Mesothelial cell of epicardium (in vitro differentiated cells): Measurements from ENCODE around the gene CFTR. TPM values are rescaled to one million over a fixed set of nuclear protein-coding genes. Genes with fewer than 3 reads are reported as not detected.
A peak's percentile ranks its signal among the peaks of the same experiment; 100 is the strongest.

Source experiments
- DNase-seq, 2 experiments: peaks; one replicate each; pipeline ENCODE4 v3.0.0; 2021; ENCODE audit warnings: low spot score in 2 of 2; ENCODE audit not compliant: unreplicated experiment in 2 of 2
- H3K27ac Mint-ChIP-seq: 2 replicates; pipeline ENCODE4 v1.8.0; 2021; ENCODE audit warnings: mixed read lengths
- H3K27me3 Mint-ChIP-seq: 2 replicates; pipeline ENCODE4 v1.8.0; 2021; ENCODE audit warnings: low read depth, mixed read lengths
- H3K36me3 Mint-ChIP-seq: 2 replicates; pipeline ENCODE4 v1.8.0; 2021; ENCODE audit warnings: mixed read lengths
- H3K4me1 Mint-ChIP-seq: 2 replicates; pipeline ENCODE4 v1.8.0; 2021; ENCODE audit warnings: mixed read lengths
- H3K4me3 Mint-ChIP-seq: 2 replicates; pipeline ENCODE4 v1.8.0; 2021; ENCODE audit warnings: mild to moderate bottlenecking, moderate library complexity, mixed read lengths
- H3K9me3 Mint-ChIP-seq: 2 replicates; pipeline ENCODE4 v1.8.0; 2021; ENCODE audit warnings: mixed read lengths
- total RNA-seq: library from RNA; stranded (reverse); gene quantifications from 3 replicates; pipeline ENCODE4 v1.2.1, GENCODE V29; 2021
- TF ChIP-seq, protein P1 (sequence below): fragments of 200-600 bp; sonication (generic); IDR thresholded peaks from one replicate; pipeline ENCODE4 v1.5.0; 2021; ENCODE audit warnings: antibody characterized with exemption; ENCODE audit not compliant: unreplicated experiment

Gene CFTR
- total RNA-seq, 1 donor from 2014 or later, result 2.7 TPM

DNA sequence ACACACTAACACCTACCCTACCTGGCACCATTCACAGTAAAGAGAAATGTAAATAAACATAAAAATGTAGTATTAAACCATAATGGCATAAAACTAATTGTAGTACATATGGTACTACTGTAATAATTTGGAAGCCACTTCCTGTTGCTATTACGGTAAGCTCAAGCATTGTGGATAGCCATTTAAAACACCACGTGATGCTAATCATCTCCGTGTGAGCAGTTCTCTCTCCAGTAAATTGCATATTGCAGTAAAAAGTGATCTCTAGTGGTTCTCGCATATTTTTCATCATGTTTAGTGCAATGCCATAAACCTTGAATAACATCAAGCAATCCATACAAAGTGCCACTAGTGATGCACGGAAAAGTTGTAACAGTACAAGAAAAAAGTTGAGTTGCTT lies 75.4 kb downstream of the CFTR start:
- Mint-ChIP-seq H3K36me3 (no peaks in the 10 kb centered on the region), H3K27ac (no peak overlapping the region), H3K4me3 (no peak overlapping the region), H3K9me3 (peaks cover 13% of the 10 kb centered on the region), H3K4me1 (peaks cover 12% of the 10 kb centered on the region), H3K27me3 (no peaks in the 10 kb centered on the region)
- DNase-seq, result no peak
- TF ChIP-seq, protein P1, sequence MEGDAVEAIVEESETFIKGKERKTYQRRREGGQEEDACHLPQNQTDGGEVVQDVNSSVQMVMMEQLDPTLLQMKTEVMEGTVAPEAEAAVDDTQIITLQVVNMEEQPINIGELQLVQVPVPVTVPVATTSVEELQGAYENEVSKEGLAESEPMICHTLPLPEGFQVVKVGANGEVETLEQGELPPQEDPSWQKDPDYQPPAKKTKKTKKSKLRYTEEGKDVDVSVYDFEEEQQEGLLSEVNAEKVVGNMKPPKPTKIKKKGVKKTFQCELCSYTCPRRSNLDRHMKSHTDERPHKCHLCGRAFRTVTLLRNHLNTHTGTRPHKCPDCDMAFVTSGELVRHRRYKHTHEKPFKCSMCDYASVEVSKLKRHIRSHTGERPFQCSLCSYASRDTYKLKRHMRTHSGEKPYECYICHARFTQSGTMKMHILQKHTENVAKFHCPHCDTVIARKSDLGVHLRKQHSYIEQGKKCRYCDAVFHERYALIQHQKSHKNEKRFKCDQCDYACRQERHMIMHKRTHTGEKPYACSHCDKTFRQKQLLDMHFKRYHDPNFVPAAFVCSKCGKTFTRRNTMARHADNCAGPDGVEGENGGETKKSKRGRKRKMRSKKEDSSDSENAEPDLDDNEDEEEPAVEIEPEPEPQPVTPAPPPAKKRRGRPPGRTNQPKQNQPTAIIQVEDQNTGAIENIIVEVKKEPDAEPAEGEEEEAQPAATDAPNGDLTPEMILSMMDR, result no peak

DNA sequence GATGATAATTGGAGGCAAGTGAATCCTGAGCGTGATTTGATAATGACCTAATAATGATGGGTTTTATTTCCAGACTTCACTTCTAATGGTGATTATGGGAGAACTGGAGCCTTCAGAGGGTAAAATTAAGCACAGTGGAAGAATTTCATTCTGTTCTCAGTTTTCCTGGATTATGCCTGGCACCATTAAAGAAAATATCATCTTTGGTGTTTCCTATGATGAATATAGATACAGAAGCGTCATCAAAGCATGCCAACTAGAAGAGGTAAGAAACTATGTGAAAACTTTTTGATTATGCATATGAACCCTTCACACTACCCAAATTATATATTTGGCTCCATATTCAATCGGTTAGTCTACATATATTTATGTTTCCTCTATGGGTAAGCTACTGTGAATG lies 79.6 kb downstream of the CFTR start:
- no peaks in the 10 kb centered on the region for H3K36me3 Mint-ChIP-seq
- TF ChIP-seq, protein P1, result no peak
- no peaks in the 10 kb centered on the region for H3K27me3 Mint-ChIP-seq
- DNase-seq, result no peak
- peaks cover 7% of the 10 kb centered on the region for H3K9me3 Mint-ChIP-seq
- H3K4me1 Mint-ChIP-seq, result peaks cover 8% of the 10 kb centered on the region
- no peak overlapping the region for H3K4me3 Mint-ChIP-seq
- H3K27ac Mint-ChIP-seq, result no peak overlapping the region

DNA sequence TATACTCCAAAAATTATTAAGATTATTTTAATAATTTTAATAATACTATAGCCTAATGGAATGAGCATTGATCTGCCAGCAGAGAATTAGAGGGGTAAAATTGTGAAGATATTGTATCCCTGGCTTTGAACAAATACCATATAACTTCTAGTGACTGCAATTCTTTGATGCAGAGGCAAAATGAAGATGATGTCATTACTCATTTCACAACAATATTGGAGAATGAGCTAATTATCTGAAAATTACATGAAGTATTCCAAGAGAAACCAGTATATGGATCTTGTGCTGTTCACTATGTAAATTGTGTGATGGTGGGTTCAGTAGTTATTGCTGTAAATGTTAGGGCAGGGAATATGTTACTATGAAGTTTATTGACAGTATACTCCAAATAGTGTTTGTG lies 80.2 kb downstream of the CFTR start:
- no peak for DNase-seq
- peaks cover 14% of the 10 kb centered on the region for H3K4me1 Mint-ChIP-seq
- no peaks in the 10 kb centered on the region for H3K27me3 Mint-ChIP-seq
- H3K27ac Mint-ChIP-seq, result no peak overlapping the region
- no peaks in the 10 kb centered on the region for H3K36me3 Mint-ChIP-seq
- H3K4me3 Mint-ChIP-seq, result no peak overlapping the region
- peaks cover 7% of the 10 kb centered on the region for H3K9me3 Mint-ChIP-seq
- TF ChIP-seq, protein P1, result no peak

DNA sequence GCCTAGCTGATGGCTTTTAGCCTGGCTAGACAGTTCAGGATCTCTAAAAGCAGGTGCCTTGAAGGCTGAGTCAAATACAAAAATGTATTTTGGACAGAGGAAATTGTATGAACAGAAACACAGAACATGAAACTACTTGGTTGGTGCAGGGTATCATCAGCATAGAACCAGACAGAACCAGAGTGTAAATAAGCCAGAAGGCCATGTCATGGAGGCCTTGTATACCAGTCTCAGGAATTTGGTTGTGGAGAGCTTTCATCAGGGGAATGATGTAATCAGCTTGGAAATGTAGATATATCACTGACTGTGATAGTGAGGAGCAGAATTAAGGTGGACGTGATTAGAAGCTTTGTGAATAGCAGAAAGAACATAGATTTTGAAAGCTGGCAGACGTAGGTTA lies 82.9 kb downstream of the CFTR start:
- peaks cover 15% of the 10 kb centered on the region for H3K4me1 Mint-ChIP-seq
- H3K36me3 Mint-ChIP-seq, result no peaks in the 10 kb centered on the region
- DNase-seq, result no peak
- H3K4me3 Mint-ChIP-seq, result no peak overlapping the region
- no peaks in the 10 kb centered on the region for H3K27me3 Mint-ChIP-seq
- TF ChIP-seq, protein P1, result no peak
- H3K27ac Mint-ChIP-seq, result no peak overlapping the region
- H3K9me3 Mint-ChIP-seq, result no peaks in the 10 kb centered on the region

DNA sequence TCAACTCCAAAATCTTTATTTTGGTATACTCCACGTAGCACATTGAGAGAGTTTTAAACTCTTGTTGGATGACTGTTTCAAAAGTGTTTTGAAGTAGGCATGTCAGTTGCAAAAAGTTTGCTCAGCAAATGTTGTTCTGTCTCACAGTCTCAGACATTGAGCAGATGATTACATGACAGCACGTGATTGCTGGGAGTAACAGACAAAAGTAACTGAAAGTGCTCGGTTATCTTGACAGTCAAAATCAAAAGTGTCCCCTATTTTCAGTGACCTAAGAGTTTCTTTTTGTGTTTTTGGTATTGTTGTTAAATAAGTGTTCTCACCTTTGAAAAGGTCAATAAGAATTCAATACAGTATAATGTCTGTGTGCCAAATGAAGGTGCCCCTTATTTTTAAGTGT lies 84.3 kb downstream of the CFTR start:
- no peaks in the 10 kb centered on the region for H3K27me3 Mint-ChIP-seq
- TF ChIP-seq, protein P1, result no peak
- H3K27ac Mint-ChIP-seq, result peak overlapping the region; percentile 15
- H3K9me3 Mint-ChIP-seq, result no peaks in the 10 kb centered on the region
- no peak for DNase-seq
- H3K36me3 Mint-ChIP-seq, result no peaks in the 10 kb centered on the region
- H3K4me1 Mint-ChIP-seq, result peaks cover 15% of the 10 kb centered on the region
- no peak overlapping the region for H3K4me3 Mint-ChIP-seq

DNA sequence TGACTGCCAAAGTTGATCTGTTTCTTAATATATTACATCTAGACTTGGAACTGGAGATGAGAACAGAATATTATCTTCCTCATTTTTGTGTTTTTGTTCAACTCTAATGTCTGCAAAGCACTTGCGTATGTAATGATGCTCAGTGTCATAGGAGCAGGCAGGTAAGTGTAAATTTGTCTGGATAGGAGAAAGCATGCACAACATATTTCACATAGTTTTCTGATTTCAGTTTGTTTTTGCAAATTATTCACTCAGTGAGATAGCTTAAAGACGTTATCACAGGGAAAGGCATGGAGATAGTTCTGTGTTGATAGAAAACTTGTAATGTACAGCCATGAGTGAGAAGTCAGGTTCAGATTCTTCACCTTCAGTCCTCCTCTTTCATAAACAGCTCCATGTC lies 84.8 kb downstream of the CFTR start:
- Mint-ChIP-seq H3K27ac (peak overlapping the region; percentile 15), H3K4me1 (peaks cover 15% of the 10 kb centered on the region), H3K27me3 (no peaks in the 10 kb centered on the region), H3K36me3 (no peaks in the 10 kb centered on the region), H3K4me3 (no peak overlapping the region), H3K9me3 (no peaks in the 10 kb centered on the region)
- TF ChIP-seq, protein P1, result no peak
- DNase-seq, result no peak
